H1 (cell line): ENCODE results near the gene KANSL1L. TPM values are rescaled to one million over a fixed set of nuclear protein-coding genes. Genes with fewer than 3 reads are reported as not detected.

Source experiments
- CTCF ChIA-PET: fragments of 300-600 bp; sonication (Branson Sonifier 250); formaldehyde crosslinking; loops from one replicate; lab custom pipeline; 2021; ENCODE audit not compliant: partially characterized antibody; lab: Charles Lee
- POLR2A ChIA-PET: fragments of 300-600 bp; sonication (Branson Sonifier 250); formaldehyde crosslinking; loops from one replicate; lab custom pipeline; 2021; ENCODE audit warnings: inconsistent platforms; ENCODE audit not compliant: partially characterized antibody; lab: Charles Lee
- DNase-seq, 2 experiments: peaks; one replicate each; pipeline versions ENCODE4 v3.0.0 to v3.0.0-alpha.2; 2010 to 2022; ENCODE audit warnings: low spot score in 2 of 2, low read depth in 1 of 2, mixed read lengths in 1 of 2
- FAIRE-seq: peaks from 2 replicates; lab custom pipeline; 2011; peaks lifted over from hg19 to GRCh38; lab: Jason Lieb, UNC
- H2AFZ ChIP-seq: 2 replicates; pipeline ENCODE4 v1.8.1; 2012; ENCODE audit warnings: low read length, inconsistent platforms
- H2AK5ac ChIP-seq: 2 replicates; pipeline ENCODE4 v1.6.1; 2013; ENCODE audit warnings: low read depth, low read length
- H2BK120ac ChIP-seq: replicated peaks from 2 replicates; pipeline ENCODE3; 2013; ENCODE audit warnings: low read depth, low read length, inconsistent platforms
- H2BK12ac ChIP-seq: 2 replicates; pipeline ENCODE4 v1.6.1; 2013; ENCODE audit warnings: low read depth, low read length
- H2BK15ac ChIP-seq: 2 replicates; pipeline ENCODE4 v1.6.1; 2013; ENCODE audit warnings: low read length
- H2BK20ac ChIP-seq: 2 replicates; pipeline ENCODE4 v1.6.1; 2013; ENCODE audit warnings: low read length
- H2BK5ac ChIP-seq: 2 replicates; pipeline ENCODE4 v1.6.1; 2013; ENCODE audit warnings: low read depth, low read length
- H3K14ac ChIP-seq: 2 replicates; pipeline ENCODE4 v1.6.1; 2013; ENCODE audit warnings: inconsistent platforms; ENCODE audit not compliant: insufficient read length
- H3K18ac ChIP-seq: 2 replicates; pipeline ENCODE4 v1.6.1; 2013; ENCODE audit warnings: low read length; ENCODE audit errors: extremely low read depth
- H3K23ac ChIP-seq: 2 replicates; pipeline ENCODE4 v1.6.1; 2013; ENCODE audit warnings: inconsistent platforms; ENCODE audit not compliant: insufficient read length
- H3K23me2 ChIP-seq: 2 replicates; pipeline ENCODE4 v1.6.1; 2013; ENCODE audit warnings: low read depth, low read length
- H3K27ac ChIP-seq: 2 replicates; pipeline ENCODE4 v1.6.1; 2011; ENCODE audit warnings: low read depth, low read length, inconsistent platforms
- H3K27me3 ChIP-seq, 4 experiments: replicated peaks in 1 of 4; 1 replicate in 1 of 4; 2 replicates in 3 of 4; pipeline versions ENCODE4 v1.6.1 to v1.8.1; 2011 to 2013; ENCODE audit warnings: low read length in 3 of 4, mild to moderate bottlenecking in 3 of 4, inconsistent platforms in 2 of 4, mixed read lengths in 2 of 4, moderate library complexity in 1 of 4; ENCODE audit not compliant: control insufficient read depth in 3 of 4, insufficient read depth in 3 of 4; ENCODE audit errors: extremely low read depth in 1 of 4
- H3K36me3 ChIP-seq, 4 experiments: 2 replicates each; pipeline versions ENCODE4 v1.6.1 to v1.8.1; 2011 to 2013; ENCODE audit warnings: mild to moderate bottlenecking in 4 of 4, low read length in 3 of 4, moderate library complexity in 2 of 4, control low read depth in 1 of 4, inconsistent platforms in 1 of 4; ENCODE audit not compliant: insufficient read depth in 4 of 4, control insufficient read depth in 2 of 4
- H3K4ac ChIP-seq: replicated peaks from 2 replicates; pipeline ENCODE3; 2013; ENCODE audit warnings: low read length, low read depth, mixed read lengths, inconsistent platforms; ENCODE audit not compliant: insufficient read length
- H3K4me1 ChIP-seq, 4 experiments: replicated peaks in 1 of 4; 1 replicate in 1 of 4; 2 replicates in 3 of 4; pipeline versions ENCODE4 v1.6.1 to v1.8.1; 2011 to 2013; ENCODE audit warnings: low read length in 3 of 4, inconsistent platforms in 2 of 4, mixed read lengths in 1 of 4; ENCODE audit not compliant: insufficient read depth in 4 of 4, control insufficient read depth in 3 of 4
- H3K4me2 ChIP-seq, 2 experiments: 2 replicates each; pipeline versions ENCODE4 v1.6.1 to v1.8.1; 2011 to 2013; ENCODE audit warnings: low read depth in 2 of 2, low read length in 2 of 2, control low read depth in 1 of 2, inconsistent platforms in 1 of 2, mild to moderate bottlenecking in 1 of 2; ENCODE audit not compliant: insufficient read depth in 1 of 2
- H3K4me3 ChIP-seq, 4 experiments: fragments of 200-600, 300-600 bp in 1 of 4; sonication (generic), shearing (Covaris generic), sonication (Bioruptor Twin) in 1 of 4; 2 replicates each; pipeline versions ENCODE4 v1.5.1 to v1.8.1; 2011 to 2016; ENCODE audit warnings: low read length in 4 of 4, low read depth in 3 of 4, control low read depth in 2 of 4, inconsistent platforms in 2 of 4, mild to moderate bottlenecking in 2 of 4, mixed read lengths in 1 of 4, moderate library complexity in 1 of 4; ENCODE audit not compliant: insufficient read depth in 2 of 4; ENCODE audit errors: extremely low read depth in 1 of 4
- H3K56ac ChIP-seq: replicated peaks from 2 replicates; pipeline ENCODE3; 2013; ENCODE audit warnings: low read depth, mild to moderate bottlenecking, mixed read lengths, low read length, inconsistent platforms; ENCODE audit not compliant: insufficient read length
- H3K79me1 ChIP-seq: 2 replicates; pipeline ENCODE4 v1.6.1; 2013; ENCODE audit warnings: low read depth, low read length, control low read depth
- H3K79me2 ChIP-seq, 2 experiments: 2 replicates each; pipeline versions ENCODE4 v1.6.1 to v1.8.1; 2012 to 2013; ENCODE audit warnings: low read length in 2 of 2, mild to moderate bottlenecking in 2 of 2, inconsistent platforms in 1 of 2; ENCODE audit not compliant: insufficient read depth in 2 of 2, control insufficient read depth in 1 of 2
- H3K9ac ChIP-seq, 4 experiments: replicated peaks in 1 of 4; 1 replicate in 1 of 4; 2 replicates in 3 of 4; pipeline versions ENCODE4 v1.6.1 to v1.8.1; 2011 to 2013; ENCODE audit warnings: low read depth in 3 of 4, low read length in 3 of 4, control low read depth in 2 of 4, mild to moderate bottlenecking in 2 of 4, moderate library complexity in 2 of 4, inconsistent platforms in 1 of 4; ENCODE audit errors: extremely low read depth in 1 of 4
- H3K9me3 ChIP-seq, 2 experiments: 2 replicates each; pipeline versions ENCODE4 v1.6.1 to v1.8.1; 2012 to 2013; ENCODE audit warnings: mild to moderate bottlenecking in 2 of 2, moderate library complexity in 2 of 2, control low read depth in 1 of 2, inconsistent platforms in 1 of 2, low read depth in 1 of 2, low read length in 1 of 2, mixed read lengths in 1 of 2; ENCODE audit not compliant: insufficient read depth in 2 of 2
- H4K20me1 ChIP-seq, 2 experiments: replicated peaks in 1 of 2; 2 replicates each; pipeline versions ENCODE3 to v1.8.1; 2011 to 2013; ENCODE audit warnings: inconsistent platforms in 2 of 2, low read length in 2 of 2, mild to moderate bottlenecking in 1 of 2; ENCODE audit not compliant: insufficient read depth in 2 of 2, control insufficient read depth in 1 of 2
- H4K5ac ChIP-seq: 2 replicates; pipeline ENCODE4 v1.6.1; 2013; ENCODE audit warnings: low read length, low read depth, mixed read lengths, inconsistent platforms; ENCODE audit not compliant: insufficient read length
- H4K8ac ChIP-seq: 2 replicates; pipeline ENCODE4 v1.8.0; 2013; ENCODE audit warnings: mild to moderate bottlenecking, moderate library complexity, low read length, inconsistent platforms; ENCODE audit not compliant: insufficient read depth; ENCODE audit errors: extremely low read depth
- H4K91ac ChIP-seq: replicated peaks from 2 replicates; pipeline ENCODE3; 2013; ENCODE audit warnings: low read length, mixed read lengths, inconsistent platforms; ENCODE audit not compliant: insufficient read length
- ATF3 ChIP-seq: IDR thresholded peaks from 2 replicates; pipeline ENCODE4 v1.6.1; 2011; ENCODE audit warnings: low read depth, mild to moderate bottlenecking, low read length; ENCODE audit not compliant: insufficient read depth
- E2F6 ChIP-seq: IDR thresholded peaks from 2 replicates; pipeline ENCODE4 v1.6.1; 2012; ENCODE audit warnings: inconsistent platforms
- GTF2F1 ChIP-seq: IDR thresholded peaks from 2 replicates; pipeline ENCODE4 v1.6.1; 2012; ENCODE audit warnings: low read depth, low read length, improper control_type of control experiment, borderline replicate concordance
- HDAC6 ChIP-seq: IDR thresholded peaks from one replicate; pipeline ENCODE4 v1.7.1; 2012; ENCODE audit warnings: low read depth, mild to moderate bottlenecking, inconsistent platforms, low read length, moderate library complexity
- MAFK ChIP-seq: IDR thresholded peaks from 2 replicates; pipeline ENCODE4 v1.6.1; 2012; ENCODE audit warnings: low read depth, mild to moderate bottlenecking, improper control_type of control experiment, low read length
- RBBP5 ChIP-seq: IDR thresholded peaks from 2 replicates; pipeline ENCODE4 v1.7.1; 2012; ENCODE audit warnings: low read depth, mild to moderate bottlenecking, inconsistent platforms, low read length, moderate library complexity, borderline replicate concordance
- RFX5 ChIP-seq: IDR thresholded peaks from 2 replicates; pipeline ENCODE4 v1.6.1; 2011; ENCODE audit warnings: low read depth, low read length, improper control_type of control experiment, borderline replicate concordance
- SIN3A ChIP-seq, 2 experiments: IDR thresholded peaks in 1 of 2; conservative IDR thresholded peaks in 1 of 2; 2 replicates each; pipeline ENCODE4 v1.6.1; 2011 to 2012; ENCODE audit warnings: low read length in 2 of 2, improper control_type of control experiment in 1 of 2, low read depth in 1 of 2, mild to moderate bottlenecking in 1 of 2
- SP4 ChIP-seq: IDR thresholded peaks from 2 replicates; pipeline ENCODE4 v1.6.1; 2012; ENCODE audit warnings: low read length, inconsistent platforms
- TBP ChIP-seq: IDR thresholded peaks from 2 replicates; pipeline ENCODE4 v1.6.1; 2011; ENCODE audit warnings: low read depth, low read length, improper control_type of control experiment
- USF2 ChIP-seq: IDR thresholded peaks from 2 replicates; pipeline ENCODE4 v1.6.1; 2011; ENCODE audit warnings: low read length, improper control_type of control experiment
- polyA plus RNA-seq, 7 experiments: library from polyadenylated mRNA; depleted of rRNA in 3 of 7; stranded (reverse) in 5 of 7; unstranded in 2 of 7; fragments of >200 nt in 5 of 7; fragments of 200-250 nt in 2 of 7; gene quantifications; 1 replicate in 5 of 7; 2 replicates in 1 of 7; 4 replicates in 1 of 7; pipeline versions ENCODE4 v1.2.1 to v1.2.3, GENCODE V29; 2011 to 2013; ENCODE audit warnings: missing spikeins in 2 of 7, mixed read lengths in 2 of 7
- total RNA-seq: library from RNA; stranded (reverse); fragmentation: NEBNext Ultra II Directional; extraction: Animal tissue kit (Norgen Biotek cat#: 25700); gene quantifications from 2 replicates; pipeline ENCODE4 v1.2.1, GENCODE V29; 2021

KANSL1L gene
- total and polyA plus RNA-seq, 2 of the 8 experiments (the other 6 are each of a cell fraction or from before 2014, with no cell fraction given) = 5.4 to 17.2 TPM

GRCh38 chr2:210174086-210174485, 2.9 kb upstream of the KANSL1L start:
- Histone ChIP-seq H3K27ac (no peak overlapping the region), H2AK5ac (no peak overlapping the region), H2BK120ac (no peak overlapping the region), H3K4me1 (peaks cover 0 to 6% (median 4%) of the 10 kb centered on the region in 4 experiments; a peak in 3 of 7 replicates), H4K20me1 (no peaks in the 10 kb centered on the region), H3K79me2 (peaks cover 0 to 14% of the 10 kb centered on the region in 2 experiments; a peak in 2 of 4 replicates), H3K27me3 (no peaks in the 10 kb centered on the region), H3K9ac (no peak overlapping the region), H2BK12ac (no peak overlapping the region), H4K5ac (no peak overlapping the region), H2AFZ (no peak overlapping the region), H4K8ac (no peak overlapping the region), H3K4me2 (no peak overlapping the region), H3K9me3 (no peaks in the 10 kb centered on the region), H4K91ac (no peak overlapping the region), H3K18ac (no peak overlapping the region), H3K23me2 (peaks cover 10% of the 10 kb centered on the region), H3K23ac (no peak overlapping the region), H3K36me3 (no peaks in the 10 kb centered on the region), H2BK15ac (no peak overlapping the region), H3K56ac (no peak overlapping the region), H2BK5ac (no peak overlapping the region), H3K4me3 (no peak overlapping the region), H3K14ac (no peak overlapping the region), H2BK20ac (no peak overlapping the region), H3K79me1 (no peaks in the 10 kb centered on the region), H3K4ac (no peak overlapping the region)
- POLR2A ChIA-PET = interaction anchor here (0.9 kb wide), 1 partner anchor 140 kb away, joined by 3 read pairs; no protein-coding TSS in a partner anchor
- CTCF ChIA-PET = interaction anchor here (1.8 to 2.6 kb wide), 2 partner anchors 22 to 196 kb away, joined by 4 to 9 read pairs; no protein-coding TSS in a partner anchor
- FAIRE-seq (no peak), DNase-seq (no peak)
- TF ChIP-seq SP4 (no peak), E2F6 (no peak), ATF3 (no peak), HDAC6 (no peak), SIN3A (conservative IDR thresholded peaks at IDR 0.05 in 1 of 2, IDR thresholded peaks at IDR 0.05 in 1 of 2; ENCODE audit: low read depth in 1 of 2, low read length in 2 of 2) (no peak), RFX5 (no peak), RBBP5 (no peak), MAFK (no peak), USF2 (no peak), GTF2F1 (no peak), TBP (no peak)
